ENCODE data around the gene FOXP3. TPM values are rescaled to one million over a fixed set of nuclear protein-coding genes. Genes with fewer than 3 reads are reported as not detected.

FOXP3 gene
- total RNA-seq, 1 experiment from 2014 or later: 0.42 TPM

GRCh38 chrX:49214416-49214815 lies 50.1 kb downstream of the FOXP3 start (continued):
- TF ChIP-seq ZNF281 (CRISPR knock-in tag; IDR thresholded peaks at IDR 0.05) (no peak), ZNF512 (CRISPR knock-in tag; IDR thresholded peaks at IDR 0.05; ENCODE audit: borderline replicate concordance) (no peak), ATF3 (CRISPR knock-in tag; conservative IDR thresholded peaks at IDR 0.05) (no peak), ARID4B (CRISPR knock-in tag; IDR thresholded peaks at IDR 0.05; ENCODE audit: borderline replicate concordance) (no peak), NR3C1 (CRISPR knock-in tag; conservative IDR thresholded peaks at IDR 0.05; ENCODE audit: low read depth) (no peak)

- Mint-ChIP-seq H3K4me3 (no peak overlapping the region), H3K36me3 (no peaks in the 10 kb centered on the region), H3K4me1 (no peaks in the 10 kb centered on the region), H3K27me3 (ENCODE audit: low read depth) (peaks cover 8% of the 10 kb centered on the region), H3K9me3 (peaks cover 4% of the 10 kb centered on the region; the same call in 1 of the 2 replicates), H3K27ac (no peak overlapping the region)
- DNase-seq (ENCODE audit: low spot score) (no peak), ATAC-seq (no peak)
- CTCF ChIA-PET: no interaction called here
- POLR2A ChIA-PET: no interaction called here
- TF ChIP-seq ZNF138 (CRISPR knock-in tag; conservative IDR thresholded peaks at IDR 0.05) (no peak), TEAD1 (CRISPR knock-in tag; IDR thresholded peaks at IDR 0.05) (no peak), CREM (CRISPR knock-in tag; IDR thresholded peaks at IDR 0.05) (no peak), FOXP1 (CRISPR knock-in tag; IDR thresholded peaks at IDR 0.05; ENCODE audit: borderline replicate concordance) (no peak), CBFB (CRISPR knock-in tag; IDR thresholded peaks at IDR 0.05; ENCODE audit: low read depth) (no peak), TP53 (CRISPR knock-in tag; IDR thresholded peaks at IDR 0.05) (no peak), MXD4 (CRISPR knock-in tag; IDR thresholded peaks at IDR 0.05; ENCODE audit: borderline replicate concordance) (no peak), ZNF532 (CRISPR knock-in tag; IDR thresholded peaks at IDR 0.05; ENCODE audit: borderline replicate concordance) (no peak), SMAD4 (CRISPR knock-in tag; IDR thresholded peaks at IDR 0.05) (no peak), NR3C1 (CRISPR knock-in tag; conservative IDR thresholded peaks at IDR 0.05; ENCODE audit: low read depth) (no peak), NR1H2 (CRISPR knock-in tag; IDR thresholded peaks at IDR 0.05) (no peak), ZBTB43 (CRISPR knock-in tag; IDR thresholded peaks at IDR 0.05) (no peak), RORB (CRISPR knock-in tag; IDR thresholded peaks at IDR 0.05) (no peak), ZNF232 (CRISPR knock-in tag; IDR thresholded peaks at IDR 0.05) (no peak)
Observed at GRCh38 chrX:49212861-49213260, 51.6 kb downstream of the FOXP3 start.

Measured in WTC11 (cell line).